NOMO-1 treated with DMSO at 0.1 percent for 48 hours (cell line): ENCODE data around the gene MAGEA11.
A peak's percentile ranks its signal among the peaks of the same experiment; 100 is the strongest.
"Not testable (repeated sequence)": the region's sequence is repeated elsewhere in the genome, so short reads cannot be mapped to it uniquely, and the experiment has no call there.

Experiments
- DNase-seq: peaks from one replicate; lab custom pipeline; 2025; ENCODE audit not compliant: unreplicated experiment; lab: John Stamatoyannopoulos, UW

The MAGEA11 gene

GRCh38 chrX:149711545-149712236, at the start of gene MAGEA11:
MAGEA11 (plus strand) TSS chrX:149712060; CDS start chrX:149713160, 1,100 bp downstream.
- no peak for DNase-seq

GRCh38 chrX:149675088-149675487, 36.8 kb upstream of the MAGEA11 start:
- not testable (repeated sequence) for DNase-seq

- DNase-seq, result not testable (repeated sequence)
Measured at GRCh38 chrX:149675554-149675953, 36.3 kb upstream of the MAGEA11 start.

- DNase-seq, result not testable (repeated sequence)
Measured at GRCh38 chrX:149679164-149679678, 32.6 kb upstream of the MAGEA11 start.

- no peak for DNase-seq
Measured at GRCh38 chrX:149681182-149681581, 30.7 kb upstream of the MAGEA11 start.

GRCh38 chrX:149682031-149682430, 29.8 kb upstream of the MAGEA11 start:
- DNase-seq, result no peak

GRCh38 chrX:149682956-149683947, 28.6 kb upstream of the MAGEA11 start:
- no peak for DNase-seq

GRCh38 chrX:149683966-149684730, 27.7 kb upstream of the MAGEA11 start:
- no peak for DNase-seq

GRCh38 chrX:149687991-149688390, 23.9 kb upstream of the MAGEA11 start:
- no peak for DNase-seq

GRCh38 chrX:149688552-149688951, 23.3 kb upstream of the MAGEA11 start:
- no peak for DNase-seq

GRCh38 chrX:149691794-149692193, 20.1 kb upstream of the MAGEA11 start:
- no peak for DNase-seq

GRCh38 chrX:149692686-149693272, 19.1 kb upstream of the MAGEA11 start:
- not testable (repeated sequence) for DNase-seq

GRCh38 chrX:149699761-149700160, 12.1 kb upstream of the MAGEA11 start:
- DNase-seq, result peak; percentile 3

GRCh38 chrX:149704664-149705063, 7.2 kb upstream of the MAGEA11 start:
- no peak for DNase-seq

- no peak for DNase-seq
Measured at GRCh38 chrX:149707147-149707901, 4.5 kb upstream of the MAGEA11 start.

- no peak for DNase-seq
Measured at GRCh38 chrX:149712831-149713230, 971 bp downstream of the MAGEA11 start.

- no peak for DNase-seq
Measured at GRCh38 chrX:149713279-149714050, 1.6 kb downstream of the MAGEA11 start.

- DNase-seq, result no peak
Measured at GRCh38 chrX:149715468-149715867, 3.6 kb downstream of the MAGEA11 start.

GRCh38 chrX:149716632-149717031, 4.8 kb downstream of the MAGEA11 start:
- DNase-seq, result no peak
